ENCODE measurements around the gene CRIP2. TPM values are rescaled to one million over a fixed set of nuclear protein-coding genes. Genes with fewer than 3 reads are reported as not detected.

Gene CRIP2
- total and polyA plus RNA-seq, 2 donors (not counting 1 experiment from before 2014, with no cell fraction given) = 6.0 to 81.6 TPM

DNA sequence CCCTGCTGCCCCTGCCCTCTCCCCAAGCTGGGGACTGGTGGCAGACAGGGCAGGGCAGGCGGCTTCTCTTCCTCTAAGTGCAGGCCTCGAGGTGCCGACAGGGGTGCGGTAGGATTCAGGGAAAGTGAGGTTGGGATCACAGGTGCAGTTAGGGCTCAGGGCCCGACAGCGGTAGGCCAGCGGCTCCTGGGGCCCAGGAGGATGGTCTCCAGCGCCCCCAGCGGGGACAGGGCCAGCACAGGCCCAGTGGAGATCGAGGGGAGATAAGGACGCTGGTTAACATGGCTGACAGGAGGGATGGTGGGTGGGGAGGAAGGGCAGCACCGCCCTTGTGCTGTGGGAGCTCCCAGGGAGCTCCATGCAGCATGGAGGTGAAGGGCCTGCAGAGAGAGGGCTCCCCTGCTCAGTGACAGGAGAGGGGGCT lies 11.1 kb downstream of the CRIP2 start:
- Histone ChIP-seq H4K20me1 (ENCODE audit: control insufficient read depth, insufficient read depth, low read length, poor library complexity, severe bottlenecking) (peaks cover 18% of the 10 kb centered on the region), H3K4me2 (replicated peaks; ENCODE audit: low read depth, low read length, poor library complexity, severe bottlenecking) (peak overlapping the region; percentile 100), H3K27me3 (replicated peaks in 1 of 4; ENCODE audit: control extremely low read depth in 1 of 4, control insufficient read depth in 3 of 4, insufficient read depth in 4 of 4, low read length in 3 of 4) (no peaks in the 10 kb centered on the region), H3K9me3 (ENCODE audit: control extremely low read depth in 1 of 3, control insufficient read depth in 2 of 3, insufficient read depth in 1 of 3, low read length in 2 of 3) (no peaks in the 10 kb centered on the region), H3K36me3 (replicated peaks in 1 of 2; ENCODE audit: control extremely low read depth in 1 of 2, control insufficient read depth in 1 of 2, extremely low read depth in 1 of 2, insufficient read depth in 2 of 2, low read length in 1 of 2) (peaks cover 0 to 6% of the 10 kb centered on the region in 2 experiments), H3K4me1 (ENCODE audit: control insufficient read depth in 2 of 2, insufficient read depth in 2 of 2, low read length in 2 of 2) (peaks cover 57 to 83% of the 10 kb centered on the region in 2 donors), H3K9ac (ENCODE audit: low read length) (no peak overlapping the region), H2AFZ (ENCODE audit: insufficient read depth, low read depth, low read length, poor library complexity, severe bottlenecking) (no peak overlapping the region), H3K79me2 (ENCODE audit: control insufficient read depth, insufficient read depth, low read length) (peaks cover 6% of the 10 kb centered on the region), H3K27ac (ENCODE audit: low read length in 2 of 2) (peak overlapping the region; percentile 94 to 99), H3K4me3 (ENCODE audit: control extremely low read depth in 1 of 5, extremely low read depth in 1 of 5, insufficient read depth in 1 of 5, low read depth in 2 of 5, low read length in 4 of 5) (peak overlapping the region in 1 of 5 experiments; percentile 82)
- CTCF ChIA-PET = interaction anchor here (0.6 to 1.5 kb wide), 3 partner anchors 37 to 115 kb away, joined by 3 to 5 read pairs (median 4); no protein-coding TSS in a partner anchor
- POLR2A ChIA-PET = no interaction called here
- no peak for TF ChIP-seq EZH2 (IDR thresholded peaks at IDR 0.05; ENCODE audit: borderline replicate concordance, insufficient read depth, low read depth, low read length, poor library complexity, severe bottlenecking)
- TF ChIP-seq, protein P1, sequence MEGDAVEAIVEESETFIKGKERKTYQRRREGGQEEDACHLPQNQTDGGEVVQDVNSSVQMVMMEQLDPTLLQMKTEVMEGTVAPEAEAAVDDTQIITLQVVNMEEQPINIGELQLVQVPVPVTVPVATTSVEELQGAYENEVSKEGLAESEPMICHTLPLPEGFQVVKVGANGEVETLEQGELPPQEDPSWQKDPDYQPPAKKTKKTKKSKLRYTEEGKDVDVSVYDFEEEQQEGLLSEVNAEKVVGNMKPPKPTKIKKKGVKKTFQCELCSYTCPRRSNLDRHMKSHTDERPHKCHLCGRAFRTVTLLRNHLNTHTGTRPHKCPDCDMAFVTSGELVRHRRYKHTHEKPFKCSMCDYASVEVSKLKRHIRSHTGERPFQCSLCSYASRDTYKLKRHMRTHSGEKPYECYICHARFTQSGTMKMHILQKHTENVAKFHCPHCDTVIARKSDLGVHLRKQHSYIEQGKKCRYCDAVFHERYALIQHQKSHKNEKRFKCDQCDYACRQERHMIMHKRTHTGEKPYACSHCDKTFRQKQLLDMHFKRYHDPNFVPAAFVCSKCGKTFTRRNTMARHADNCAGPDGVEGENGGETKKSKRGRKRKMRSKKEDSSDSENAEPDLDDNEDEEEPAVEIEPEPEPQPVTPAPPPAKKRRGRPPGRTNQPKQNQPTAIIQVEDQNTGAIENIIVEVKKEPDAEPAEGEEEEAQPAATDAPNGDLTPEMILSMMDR (IDR thresholded peaks at IDR 0.05) = peak; percentile 45
- ATAC-seq (ENCODE audit: low read depth) (no peak), DNase-seq (peak; percentile 75)
- H3K27me3 Mint-ChIP-seq = no peaks in the 10 kb centered on the region
- WGBS (ENCODE audit: insufficient coverage) = 35% methylated on average over 12 of the region's 12 CpGs
- H3K4me3 Mint-ChIP-seq = peak overlapping the region; percentile 88
- intact Hi-C loops (cut with micrococcal nuclease) = loop anchor here (1.0 to 10.0 kb wide), 2 partner anchors 87 to 421 kb away; partner anchors contain the start of genes GPR132 and TEX22
- no peaks in the 10 kb centered on the region for H3K9me3 Mint-ChIP-seq (ENCODE audit: insufficient read depth)
- peak overlapping the region; percentile 95 for H3K27ac Mint-ChIP-seq
- peaks cover 63% of the 10 kb centered on the region for H3K4me1 Mint-ChIP-seq

All from B cell (primary cell).